Sigmoid colon (tissue), 4 donors: ENCODE measurements around the gene LRCH2.

ENCODE experiments used
- CTCF ChIP-seq, 4 experiments: fragments of 450-650 bp in 3 of 4; fragments of 200-600 bp in 1 of 4; IDR thresholded peaks; one replicate each; pipeline ENCODE4 v1.5.1; 2016 to 2019; ENCODE audit warnings: antibody characterized with exemption in 4 of 4, mild to moderate bottlenecking in 3 of 4, moderate library complexity in 2 of 4
- POLR2A ChIP-seq, 2 donors: fragments of 450-650 bp; IDR thresholded peaks; one replicate each; pipeline ENCODE4 v1.6.1; 2016; ENCODE audit warnings: antibody characterized with exemption in 2 of 2, mild to moderate bottlenecking in 2 of 2, moderate library complexity in 2 of 2
- POLR2AphosphoS5 ChIP-seq, 4 donors: sonication (generic); formaldehyde crosslinking; IDR thresholded peaks; one replicate each; pipeline ENCODE4 v1.6.1; 2017; ENCODE audit warnings: antibody characterized with exemption in 4 of 4

DNA sequence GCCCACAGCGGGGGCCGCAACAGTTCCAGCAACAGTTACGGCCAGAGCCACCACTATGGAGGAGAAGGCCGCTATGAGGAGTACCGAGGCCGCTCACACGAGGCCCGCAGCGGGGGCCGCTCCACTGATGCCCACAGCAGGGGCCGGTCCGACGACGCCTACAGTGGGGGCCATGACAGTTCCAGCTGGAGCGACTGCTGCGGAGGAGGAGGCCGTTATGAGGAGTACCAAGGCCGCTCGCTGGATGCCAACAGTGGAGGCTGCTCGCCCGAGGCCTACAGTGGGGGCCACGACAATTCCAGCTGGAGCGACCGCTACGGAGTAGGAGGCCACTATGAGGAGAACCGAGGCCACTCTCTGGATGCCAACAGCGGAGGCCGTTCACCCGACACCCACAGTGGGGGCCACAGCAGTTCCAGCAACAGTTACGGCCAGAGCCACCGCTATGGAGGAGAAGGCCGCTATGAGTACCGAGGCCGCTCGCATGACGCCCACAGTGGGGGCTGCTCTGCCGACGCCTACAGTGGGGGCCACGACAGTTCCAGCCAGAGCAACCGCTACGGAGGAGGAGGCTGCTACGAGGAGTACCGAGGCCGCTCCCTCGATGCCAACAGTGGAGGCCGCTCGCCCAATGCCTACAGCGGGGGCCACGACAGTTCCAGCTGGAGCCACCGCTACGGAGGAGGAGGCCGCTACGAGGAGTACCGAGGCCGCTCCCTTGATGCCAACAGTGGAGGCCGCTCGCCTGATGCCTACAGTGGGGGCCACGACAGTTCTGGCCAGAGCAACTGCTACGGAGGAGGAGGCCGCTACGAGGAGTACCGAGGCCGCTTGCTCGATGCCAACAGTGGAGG lies 43.0 kb downstream of the LRCH2 start:
- TF ChIP-seq CTCF (IDR thresholded peaks at IDR 0.05) (no peak), POLR2A (IDR thresholded peaks at IDR 0.05) (no peak), POLR2AphosphoS5 (IDR thresholded peaks at IDR 0.05) (no peak)
